Natural killer cell (primary cell): ENCODE measurements around the gene CPS1. TPM values are rescaled to one million over a fixed set of nuclear protein-coding genes. Genes with fewer than 3 reads are reported as not detected.

Source experiments
- ATAC-seq, 3 donors: fragments of 150-1000 bp in 2 of 3; fragments of 200-7000 bp in 1 of 3; cut with Tn5 transposase; 1 replicate in 1 of 3; 2 replicates in 2 of 3; pipeline ENCODE4 v1.10.0; 2021; ENCODE audit warnings: mild to moderate bottlenecking in 2 of 3, moderate library complexity in 2 of 3
- DNase-seq, 2 donors: peaks; one replicate each; pipeline versions ENCODE4 v3.0.0 to v3.0.0-alpha.2; 2013 to 2021; ENCODE audit warnings: mixed read lengths in 1 of 2
- H3K27ac ChIP-seq: one replicate; pipeline ENCODE4 v1.5.1; 2013; ENCODE audit warnings: mild to moderate bottlenecking, low read length
- H3K27me3 ChIP-seq: one replicate; pipeline ENCODE4 v1.6.1; 2013; ENCODE audit warnings: low read length; ENCODE audit not compliant: control insufficient read depth, insufficient read depth
- H3K36me3 ChIP-seq: one replicate; pipeline ENCODE4 v1.6.1; 2013; ENCODE audit warnings: low read length; ENCODE audit not compliant: control insufficient read depth, insufficient read depth
- H3K4me1 ChIP-seq: one replicate; pipeline ENCODE4 v1.6.1; 2013; ENCODE audit warnings: low read length; ENCODE audit not compliant: control insufficient read depth, insufficient read depth
- H3K4me3 ChIP-seq: one replicate; pipeline ENCODE4 v1.5.1; 2013; ENCODE audit warnings: low read length
- H3K9me3 ChIP-seq: one replicate; pipeline ENCODE4 v1.6.1; 2013; ENCODE audit warnings: low read length; ENCODE audit not compliant: control insufficient read depth, insufficient read depth
- H3K27ac Mint-ChIP-seq, 2 donors: one replicate each; pipeline ENCODE4 v1.8.0; 2022; ENCODE audit warnings: mild to moderate bottlenecking in 2 of 2, mixed read lengths in 2 of 2, moderate library complexity in 1 of 2
- H3K27me3 Mint-ChIP-seq, 2 donors: one replicate each; pipeline ENCODE4 v1.8.0; 2022; ENCODE audit warnings: low read depth in 2 of 2, mixed read lengths in 2 of 2
- H3K36me3 Mint-ChIP-seq: one replicate; pipeline ENCODE4 v1.8.0; 2022; ENCODE audit warnings: mixed read lengths
- H3K4me1 Mint-ChIP-seq, 2 donors: one replicate each; pipeline ENCODE4 v1.8.0; 2022; ENCODE audit warnings: mixed read lengths in 2 of 2
- H3K4me3 Mint-ChIP-seq: one replicate; pipeline ENCODE4 v1.8.0; 2022; ENCODE audit warnings: mild to moderate bottlenecking, moderate library complexity, mixed read lengths
- H3K9me3 Mint-ChIP-seq, 2 donors: one replicate each; pipeline ENCODE4 v1.8.0; 2022; ENCODE audit warnings: mixed read lengths in 2 of 2
- WGBS: methylation state at CpG from one replicate; pipeline ENCODE4 v1.1.7; 2013; ENCODE audit warnings: missing lambda C conversion rate; ENCODE audit not compliant: insufficient coverage; 5-methylcytosine and 5-hydroxymethylcytosine counted together
- intact Hi-C: fragments of 100-400 bp; cut with micrococcal nuclease; formaldehyde crosslinking; loops from one replicate; pipeline ENCODE4 v1.14.2; 2022
- total RNA-seq, 4 donors: library from RNA; stranded (reverse); fragments of 120-200 nt in 1 of 4; gene quantifications; one replicate each; pipeline versions ENCODE4 v1.2.3 to v1.2.4, GENCODE V29; 2013 to 2022
- TF ChIP-seq, protein P1 (sequence below): fragments of 200-600 bp; IDR thresholded peaks from one replicate; pipeline ENCODE4 v1.8.0; 2022; ENCODE audit warnings: antibody characterized with exemption

The CPS1 gene
- total RNA-seq, 3 donors from 2014 or later (not counting 1 experiment from before 2014, with no cell fraction given), result 1.3 TPM; not detected in 2

DNA sequence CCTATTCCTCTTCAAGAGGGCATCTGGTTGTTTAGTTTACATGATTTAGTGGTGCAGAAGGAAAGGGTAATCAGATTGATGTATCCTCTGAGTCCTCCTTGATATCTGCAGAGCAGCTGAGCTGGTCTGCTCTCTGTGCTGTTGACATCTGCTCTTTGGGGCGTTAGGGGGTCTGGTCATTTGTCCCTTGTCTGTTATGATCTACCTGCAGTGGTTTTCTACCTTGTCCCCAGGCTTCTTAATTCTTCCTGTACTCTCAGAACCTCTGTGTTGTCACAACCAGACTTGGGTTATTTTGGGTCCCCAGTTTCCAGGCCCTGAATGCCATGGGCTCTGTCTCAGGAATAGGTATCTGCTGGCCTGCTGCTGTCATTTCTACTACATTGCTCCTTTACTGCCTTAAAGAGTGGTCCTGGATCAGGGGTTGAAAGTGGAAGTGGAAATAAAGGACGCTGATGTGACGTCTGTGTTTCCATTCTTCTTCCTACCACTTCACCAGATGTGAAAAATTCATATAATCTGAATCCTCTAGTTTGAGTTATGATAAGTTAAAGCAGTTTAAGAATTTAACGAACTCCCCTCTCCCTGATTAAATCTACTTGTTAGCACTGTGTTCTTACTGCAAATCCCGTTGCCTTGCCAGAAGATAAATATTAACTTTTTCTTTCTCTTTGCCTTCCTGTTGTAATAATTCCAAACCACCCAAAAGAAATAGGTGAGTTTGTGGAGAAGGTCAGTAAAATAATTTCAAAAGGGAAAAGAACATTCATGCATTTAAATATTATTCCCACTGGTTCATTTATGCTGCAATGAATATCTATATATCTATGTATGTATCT, 16.6 kb upstream of the CPS1 start:
- no peaks in the 10 kb centered on the region for H3K4me1 Mint-ChIP-seq
- H3K36me3 ChIP-seq, result no peaks in the 10 kb centered on the region
- no peak overlapping the region for H3K4me3 ChIP-seq
- H3K27me3 ChIP-seq, result peaks cover 2% of the 10 kb centered on the region
- no peak for DNase-seq
- 64% methylated on average over 3 of the region's 5 CpGs for WGBS
- H3K9me3 ChIP-seq, result no peaks in the 10 kb centered on the region
- H3K36me3 Mint-ChIP-seq, result no peaks in the 10 kb centered on the region
- H3K27ac Mint-ChIP-seq, result no peak overlapping the region
- H3K4me1 ChIP-seq, result no peaks in the 10 kb centered on the region
- intact Hi-C loops, result no loop called here
- H3K9me3 Mint-ChIP-seq, result peaks cover 0 to 3% of the 10 kb centered on the region in 2 donors
- no peak overlapping the region for H3K27ac ChIP-seq
- ATAC-seq, result no peak
- H3K4me3 Mint-ChIP-seq, result no peak overlapping the region
- TF ChIP-seq, protein P1, sequence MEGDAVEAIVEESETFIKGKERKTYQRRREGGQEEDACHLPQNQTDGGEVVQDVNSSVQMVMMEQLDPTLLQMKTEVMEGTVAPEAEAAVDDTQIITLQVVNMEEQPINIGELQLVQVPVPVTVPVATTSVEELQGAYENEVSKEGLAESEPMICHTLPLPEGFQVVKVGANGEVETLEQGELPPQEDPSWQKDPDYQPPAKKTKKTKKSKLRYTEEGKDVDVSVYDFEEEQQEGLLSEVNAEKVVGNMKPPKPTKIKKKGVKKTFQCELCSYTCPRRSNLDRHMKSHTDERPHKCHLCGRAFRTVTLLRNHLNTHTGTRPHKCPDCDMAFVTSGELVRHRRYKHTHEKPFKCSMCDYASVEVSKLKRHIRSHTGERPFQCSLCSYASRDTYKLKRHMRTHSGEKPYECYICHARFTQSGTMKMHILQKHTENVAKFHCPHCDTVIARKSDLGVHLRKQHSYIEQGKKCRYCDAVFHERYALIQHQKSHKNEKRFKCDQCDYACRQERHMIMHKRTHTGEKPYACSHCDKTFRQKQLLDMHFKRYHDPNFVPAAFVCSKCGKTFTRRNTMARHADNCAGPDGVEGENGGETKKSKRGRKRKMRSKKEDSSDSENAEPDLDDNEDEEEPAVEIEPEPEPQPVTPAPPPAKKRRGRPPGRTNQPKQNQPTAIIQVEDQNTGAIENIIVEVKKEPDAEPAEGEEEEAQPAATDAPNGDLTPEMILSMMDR, result no peak
- no peaks in the 10 kb centered on the region for H3K27me3 Mint-ChIP-seq

DNA sequence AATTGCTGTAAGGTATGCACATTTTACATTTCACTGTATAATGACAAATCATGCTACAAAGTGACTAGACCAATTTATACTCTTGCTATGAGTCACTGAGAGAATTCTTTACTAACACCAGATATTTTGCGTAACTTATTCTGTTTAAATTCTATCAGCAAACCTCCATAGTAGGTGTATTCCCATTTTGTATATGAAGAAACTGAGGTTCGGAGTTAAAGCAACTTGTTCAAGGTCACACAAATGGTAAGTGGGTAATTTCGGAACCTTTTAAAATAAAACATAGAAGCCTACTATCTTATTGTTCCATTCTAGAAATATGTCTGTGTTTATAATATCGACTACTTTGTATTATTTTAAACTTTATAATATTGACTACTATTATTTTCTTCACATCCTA, 15.9 kb upstream of the CPS1 start:
- peaks cover 2% of the 10 kb centered on the region for H3K27me3 ChIP-seq
- no peak overlapping the region for H3K27ac Mint-ChIP-seq
- TF ChIP-seq, protein P1, result no peak

DNA sequence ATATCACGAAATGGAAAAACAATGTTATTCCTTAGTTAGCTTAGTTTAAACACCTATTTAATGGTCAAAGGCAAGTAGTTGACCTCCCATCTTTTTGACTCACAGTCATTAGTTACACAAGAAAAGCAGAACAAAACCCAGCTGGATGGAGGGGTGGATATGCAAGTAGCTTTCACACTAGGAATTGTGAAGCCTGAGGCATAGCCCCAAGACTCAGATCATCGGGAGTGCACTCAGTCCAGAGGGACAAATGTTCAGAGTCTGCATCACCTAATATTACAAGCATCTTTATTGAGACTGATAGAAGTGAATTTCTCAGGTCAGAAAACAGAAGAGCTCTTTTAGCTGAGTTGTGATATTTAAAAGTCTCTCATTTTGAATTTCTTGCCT, 15.5 kb upstream of the CPS1 start:
- no peaks in the 10 kb centered on the region for H3K27me3 Mint-ChIP-seq
- H3K4me3 Mint-ChIP-seq, result no peak overlapping the region
- no peak for ATAC-seq
- H3K9me3 Mint-ChIP-seq, result no peaks in the 10 kb centered on the region
- Histone ChIP-seq H3K27me3 (peaks cover 2% of the 10 kb centered on the region), H3K4me1 (no peaks in the 10 kb centered on the region), H3K9me3 (no peaks in the 10 kb centered on the region), H3K36me3 (no peaks in the 10 kb centered on the region), H3K27ac (no peak overlapping the region), H3K4me3 (no peak overlapping the region)
- no peaks in the 10 kb centered on the region for H3K4me1 Mint-ChIP-seq
- intact Hi-C loops, result no loop called here
- no peak overlapping the region for H3K27ac Mint-ChIP-seq
- 83% methylated on average over 1 of the region's 2 CpGs for WGBS
- TF ChIP-seq, protein P1, result no peak
- no peak for DNase-seq
- H3K36me3 Mint-ChIP-seq, result no peaks in the 10 kb centered on the region

More for the DNA sequence above, 15.9 kb upstream of the CPS1 start:
- Mint-ChIP-seq H3K27me3 (no peaks in the 10 kb centered on the region), H3K4me3 (no peak overlapping the region), H3K9me3 (peaks cover 0 to under 1% of the 10 kb centered on the region in 2 donors), H3K4me1 (no peaks in the 10 kb centered on the region), H3K36me3 (no peaks in the 10 kb centered on the region)
- Histone ChIP-seq H3K4me3 (no peak overlapping the region), H3K9me3 (no peaks in the 10 kb centered on the region), H3K4me1 (no peaks in the 10 kb centered on the region), H3K27ac (no peak overlapping the region), H3K36me3 (no peaks in the 10 kb centered on the region)
- no CpG with 5 or more reads among the region's 4 CpGs for WGBS
- intact Hi-C loops, result no loop called here
- no peak for ATAC-seq
- no peak for DNase-seq
